Occipital lobe (tissue), 3 donors: ENCODE results near the gene NCKIPSD. TPM values are rescaled to one million over a fixed set of nuclear protein-coding genes. Genes with fewer than 3 reads are reported as not detected.

Source experiments
- DNase-seq: peaks from one replicate; lab custom pipeline; 2025; lab: John Stamatoyannopoulos, UW
- small RNA-seq: library from RNA; depleted of rRNA; stranded (forward); fragments of <200 nt; gene quantifications from one replicate; pipeline ENCODE3, GENCODE V24; 2014
- total RNA-seq: library from RNA; depleted of rRNA; stranded (reverse); fragments of >200 nt; gene quantifications from one replicate; pipeline ENCODE4 v1.2.3, GENCODE V29; 2014

NCKIPSD gene
- total RNA-seq, 1 donor from 2014 or later, result 8.4 TPM

GRCh38 chr3:48623851-48624547 lies 61.7 kb downstream of the NCKIPSD start:
- no peak for DNase-seq

Small RNA genes lying within 50 kb of the gene (small RNA-seq; reads per million reads assigned to genes)
- gene AC141002.1, result not detected

Other genes with a start within 250 kb of the NCKIPSD start
- gene CCDC51, start 245.8 kb downstream of the NCKIPSD start, total RNA-seq, result 7.5 TPM
- gene TMA7, start 245.7 kb downstream of the NCKIPSD start, total RNA-seq, result 61.3 TPM
- 5.9 TPM for gene ATRIP, start 239.2 kb downstream of the NCKIPSD start, total RNA-seq
- gene SHISA5, start 181.7 kb downstream of the NCKIPSD start, total RNA-seq, result 72.5 TPM
- gene PFKFB4, start 129.1 kb downstream of the NCKIPSD start, total RNA-seq, result 19.2 TPM
- gene UCN2, start 122.1 kb downstream of the NCKIPSD start, total RNA-seq, result not detected
- 1.9 TPM for gene COL7A1, start 90.6 kb downstream of the NCKIPSD start, total RNA-seq
- 124 TPM for gene UQCRC1, start 76.3 kb downstream of the NCKIPSD start, total RNA-seq
- gene TMEM89, start 64.1 kb downstream of the NCKIPSD start, total RNA-seq, result not detected
- 4.5 TPM for gene SLC26A6, start 50.5 kb downstream of the NCKIPSD start, total RNA-seq
- gene CELSR3, start 23.0 kb downstream of the NCKIPSD start, total RNA-seq, result 34.5 TPM
- gene IP6K2, start 31.3 kb upstream of the NCKIPSD start, total RNA-seq, result 90.6 TPM
- gene PRKAR2A, start 162.0 kb upstream of the NCKIPSD start, total RNA-seq, result 29.2 TPM
- 10.3 TPM for gene SLC25A20, start 213.0 kb upstream of the NCKIPSD start, total RNA-seq
- gene ARIH2, start 232.9 kb upstream of the NCKIPSD start, total RNA-seq, result 82.0 TPM